ENCODE measurements around the gene MBD4. TPM values are rescaled to one million over a fixed set of nuclear protein-coding genes. Genes with fewer than 3 reads are reported as not detected.

Gene MBD4
- total RNA-seq, 1 experiment from 2014 or later: 40.1 TPM

DNA sequence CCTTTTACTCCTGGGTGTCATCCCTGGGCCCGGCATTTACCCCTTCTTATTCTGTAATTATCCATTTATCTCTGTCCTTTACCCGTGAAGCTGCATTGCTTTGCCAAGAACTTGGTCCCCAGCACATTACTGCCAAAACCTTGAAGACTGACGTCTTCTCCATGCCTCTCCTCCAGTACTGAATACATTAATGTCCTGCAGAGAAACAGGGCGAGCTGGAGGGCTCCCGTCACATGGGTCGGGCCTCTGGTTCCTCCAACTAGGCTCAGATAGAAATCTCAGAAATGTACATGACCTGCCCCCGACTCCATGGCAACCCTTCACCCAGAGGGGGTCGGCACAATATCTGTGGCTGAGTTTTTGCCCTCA lies 11.8 kb downstream of the MBD4 start:
- H4K8ac ChIP-seq (replicated peaks; ENCODE audit: insufficient read length, low read depth, low read length): no peak overlapping the region
- peak overlapping the region; percentile 72 to 82 for H3K4me3 Mint-ChIP-seq
- H4K5ac ChIP-seq (ENCODE audit: insufficient read length, low read depth, low read length): no peak overlapping the region
- no peak overlapping the region for H3K27ac ChIP-seq (ENCODE audit: insufficient read length, low read depth, low read length)
- no peak overlapping the region for H3K9ac ChIP-seq (ENCODE audit: extremely low read depth, insufficient read length, low read length)
- no peaks in the 10 kb centered on the region for H3K9me3 ChIP-seq (ENCODE audit: control insufficient read depth, low read depth, low read length)
- H2BK12ac ChIP-seq (ENCODE audit: insufficient read length, low read depth, low read length): no peak overlapping the region
- H3K79me2 ChIP-seq (ENCODE audit: insufficient read depth, low read length): no peaks in the 10 kb centered on the region
- H3K27me3 ChIP-seq (ENCODE audit: insufficient read depth, low read length): no peaks in the 10 kb centered on the region; the same call in 1 of the 2 replicates
- H4K20me1 ChIP-seq (ENCODE audit: control insufficient read depth, insufficient read depth, insufficient read length): no peaks in the 10 kb centered on the region
- no peaks in the 10 kb centered on the region for H3K9me3 Mint-ChIP-seq
- no peak overlapping the region for H2BK15ac ChIP-seq (ENCODE audit: low read depth, low read length)
- no peak overlapping the region for H3K14ac ChIP-seq (ENCODE audit: insufficient read depth, low read length)
- no peak overlapping the region for H2BK20ac ChIP-seq (ENCODE audit: low read depth, low read length, poor library complexity, severe bottlenecking)
- H3K79me1 ChIP-seq (ENCODE audit: insufficient read depth, low read depth, low read length, poor library complexity, severe bottlenecking): no peaks in the 10 kb centered on the region
- H3K23me2 ChIP-seq (ENCODE audit: insufficient read length, low read depth, low read length, poor library complexity, severe bottlenecking): peaks cover 3% of the 10 kb centered on the region
- peak overlapping the region; percentile 76 for H3K4me2 ChIP-seq (ENCODE audit: insufficient read depth, insufficient read length, low read length)
- peaks cover 44 to 47% of the 10 kb centered on the region in 2 experiments for H3K4me1 Mint-ChIP-seq
- H2AK5ac ChIP-seq (ENCODE audit: insufficient read length, low read length): no peak overlapping the region
- no peak overlapping the region for H3K23ac ChIP-seq (ENCODE audit: insufficient read length, low read depth, low read length)
- H2BK120ac ChIP-seq (ENCODE audit: low read depth, low read length, poor library complexity, severe bottlenecking): no peak overlapping the region
- no peak overlapping the region for H3T11ph ChIP-seq (ENCODE audit: low read length)
- H3K27me3 Mint-ChIP-seq (ENCODE audit: low read depth): peaks cover 20% of the 10 kb centered on the region
- TF ChIP-seq, protein P1, sequence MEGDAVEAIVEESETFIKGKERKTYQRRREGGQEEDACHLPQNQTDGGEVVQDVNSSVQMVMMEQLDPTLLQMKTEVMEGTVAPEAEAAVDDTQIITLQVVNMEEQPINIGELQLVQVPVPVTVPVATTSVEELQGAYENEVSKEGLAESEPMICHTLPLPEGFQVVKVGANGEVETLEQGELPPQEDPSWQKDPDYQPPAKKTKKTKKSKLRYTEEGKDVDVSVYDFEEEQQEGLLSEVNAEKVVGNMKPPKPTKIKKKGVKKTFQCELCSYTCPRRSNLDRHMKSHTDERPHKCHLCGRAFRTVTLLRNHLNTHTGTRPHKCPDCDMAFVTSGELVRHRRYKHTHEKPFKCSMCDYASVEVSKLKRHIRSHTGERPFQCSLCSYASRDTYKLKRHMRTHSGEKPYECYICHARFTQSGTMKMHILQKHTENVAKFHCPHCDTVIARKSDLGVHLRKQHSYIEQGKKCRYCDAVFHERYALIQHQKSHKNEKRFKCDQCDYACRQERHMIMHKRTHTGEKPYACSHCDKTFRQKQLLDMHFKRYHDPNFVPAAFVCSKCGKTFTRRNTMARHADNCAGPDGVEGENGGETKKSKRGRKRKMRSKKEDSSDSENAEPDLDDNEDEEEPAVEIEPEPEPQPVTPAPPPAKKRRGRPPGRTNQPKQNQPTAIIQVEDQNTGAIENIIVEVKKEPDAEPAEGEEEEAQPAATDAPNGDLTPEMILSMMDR (conservative IDR thresholded peaks at IDR 0.05): no peak
- H3K56ac ChIP-seq (ENCODE audit: insufficient read length, low read depth, low read length): no peak overlapping the region
- WGBS (ENCODE audit: extremely low coverage, insufficient read length, low lambda C conversion rate): no CpG with 5 or more reads among the region's 8 CpGs
- H2AFZ ChIP-seq (ENCODE audit: low read length): no peak overlapping the region
- H3K4me1 ChIP-seq (ENCODE audit: insufficient read depth, low read length): peaks cover 7% of the 10 kb centered on the region; the same call in 1 of the 2 replicates
- no peak overlapping the region for H3K18ac ChIP-seq (ENCODE audit: insufficient read length, low read depth, low read length)
- H3K4ac ChIP-seq (ENCODE audit: low read depth, low read length): no peak overlapping the region
- peaks cover 11 to 26% (median 24%) of the 10 kb centered on the region in 3 experiments; a peak in 6 of 7 replicates for H3K36me3 Mint-ChIP-seq (ENCODE audit: insufficient read depth in 1 of 3, low read depth in 3 of 3)
- H4K91ac ChIP-seq (ENCODE audit: insufficient read length, low read depth, low read length): no peak overlapping the region
- DNase-seq: no peak
- H2BK5ac ChIP-seq (ENCODE audit: insufficient read length, low read length): no peak overlapping the region
- H3K27ac Mint-ChIP-seq: no peak overlapping the region; a peak in 1 of 7 replicates

All from H9 (cell line).